K562 (cell line): ENCODE data around the gene CNTRL. TPM values are rescaled to one million over a fixed set of nuclear protein-coding genes. Genes with fewer than 3 reads are reported as not detected.

ENCODE experiments used
- ATAC-seq: fragments of 200-7000 bp; cut with Tn5 transposase; 3 replicates; pipeline ENCODE4 v1.9.1; 2020; ENCODE audit warnings: moderate library complexity
- BruUV-seq: library from RNA; stranded (reverse); fragments of 400-500 nt; replicated peaks from 2 replicates; lab custom pipeline; 2021; lab: Mats Ljungman, UMichigan
- CTCF ChIA-PET: fragments of 300-600 bp; formaldehyde crosslinking; extraction: SDS; loops from one replicate; lab custom pipeline; 2021; ENCODE audit warnings: low intra/inter-chr PET ratio; lab: Yijun Ruan, JAX
- POLR2A ChIA-PET: fragments of 300-600, 350-650 bp; sonication (Branson Sonifier 250); formaldehyde crosslinking; extraction: SDS; loops from one replicate; lab custom pipeline; 2021; ENCODE audit warnings: antibody characterized with exemption, inconsistent platforms; lab: Yijun Ruan, JAX
- DNase-seq, 4 experiments: peaks; one replicate each; pipeline versions ENCODE4 v3.0.0 to v3.0.0-alpha.2; 2011 to 2018; ENCODE audit warnings: low spot score in 3 of 4, mixed read lengths in 3 of 4; ENCODE audit errors: extremely low read depth in 1 of 4
- FAIRE-seq: peaks from 2 replicates; lab custom pipeline; 2011; peaks lifted over from hg19 to GRCh38; lab: Jason Lieb, UNC
- H2AFZ ChIP-seq: 2 replicates; pipeline ENCODE4 v1.6.0; 2011; ENCODE audit warnings: low read depth, low read length, control low read depth, inconsistent platforms
- H3K27ac ChIP-seq: fragments of 200-600 bp; 3 replicates; pipeline ENCODE4 v1.8.0; 2011; ENCODE audit warnings: low read depth, mild to moderate bottlenecking, control low read depth, inconsistent platforms, low read length, moderate library complexity, mixed read lengths; ENCODE audit errors: extremely low read depth
- H3K27me3 ChIP-seq, 2 experiments: fragments of 300-600 bp in 1 of 2; 2 replicates in 1 of 2; 3 replicates in 1 of 2; pipeline versions ENCODE4 v1.6.0 to v1.8.0; 2011; ENCODE audit warnings: inconsistent platforms in 2 of 2, low read length in 2 of 2, mild to moderate bottlenecking in 1 of 2, mixed read lengths in 1 of 2, moderate library complexity in 1 of 2; ENCODE audit not compliant: control insufficient read depth in 2 of 2, insufficient read depth in 2 of 2
- H3K36me3 ChIP-seq: fragments of 300-600 bp; 3 replicates; pipeline ENCODE4 v1.8.0; 2011; ENCODE audit warnings: mild to moderate bottlenecking, low read length, inconsistent platforms; ENCODE audit not compliant: control insufficient read depth, insufficient read depth
- H3K4me1 ChIP-seq, 2 experiments: fragments of 200-600 bp in 1 of 2; replicated peaks in 1 of 2; 2 replicates in 1 of 2; 3 replicates in 1 of 2; pipeline versions ENCODE4 v1.5.1 to v1.8.0; 2011; ENCODE audit warnings: inconsistent platforms in 2 of 2, low read length in 2 of 2, mild to moderate bottlenecking in 1 of 2, mixed read lengths in 1 of 2, moderate library complexity in 1 of 2; ENCODE audit not compliant: control insufficient read depth in 2 of 2, insufficient read depth in 2 of 2
- H3K4me2 ChIP-seq: 2 replicates; pipeline ENCODE4 v1.6.1; 2011; ENCODE audit warnings: low read length, control low read depth, inconsistent platforms, mixed read lengths; ENCODE audit not compliant: insufficient read depth
- H3K4me3 ChIP-seq: fragments of 200-600 bp; sonication (generic), shearing (Covaris generic); 2 replicates; pipeline ENCODE4 v1.5.1; 2016; ENCODE audit warnings: control low read depth, inconsistent platforms
- H3K79me2 ChIP-seq: fragments of 200-600 bp; 3 replicates; pipeline ENCODE4 v1.8.0; 2011; ENCODE audit warnings: low read length, inconsistent platforms; ENCODE audit not compliant: control insufficient read depth, insufficient read depth
- H3K9ac ChIP-seq, 2 experiments: 2 replicates each; pipeline versions ENCODE4 v1.6.0 to v1.6.1; 2011; ENCODE audit warnings: low read depth in 2 of 2, low read length in 2 of 2, control low read depth in 1 of 2, inconsistent platforms in 1 of 2, mild to moderate bottlenecking in 1 of 2, mixed read lengths in 1 of 2; ENCODE audit not compliant: insufficient read depth in 1 of 2
- H3K9me1 ChIP-seq: one replicate; pipeline ENCODE4 v1.6.0; 2011; ENCODE audit warnings: inconsistent platforms, mild to moderate bottlenecking, low read length, moderate library complexity; ENCODE audit not compliant: control insufficient read depth, insufficient read depth
- H3K9me3 ChIP-seq: replicated peaks from 2 replicates; pipeline ENCODE4 v1.5.1; 2011; ENCODE audit warnings: low read depth, low read length, inconsistent platforms; ENCODE audit not compliant: control insufficient read depth, insufficient read depth
- H4K20me1 ChIP-seq: replicated peaks from 2 replicates; pipeline ENCODE4 v1.6.1; 2011; ENCODE audit warnings: low read length, inconsistent platforms, mixed read lengths; ENCODE audit not compliant: control insufficient read depth, insufficient read depth
- FOS ChIP-seq: IDR thresholded peaks from 3 replicates; pipeline ENCODE4 v1.6.1; 2011; ENCODE audit not compliant: insufficient read length; ENCODE audit errors: extremely low read depth
- GATA2 ChIP-seq: sonication (generic); formaldehyde crosslinking; IDR thresholded peaks from 2 replicates; pipeline ENCODE4 v1.4.0; 2020; ENCODE audit warnings: mild to moderate bottlenecking, missing genetic modification reagents
- PHF8 ChIP-seq: fragments of 200-600 bp; sonication (generic); IDR thresholded peaks from 2 replicates; pipeline ENCODE4 v1.6.1; 2012; ENCODE audit warnings: mixed run types, mild to moderate bottlenecking, inconsistent platforms, low read length, moderate library complexity, borderline replicate concordance
- ZBTB7A ChIP-seq: IDR thresholded peaks from 2 replicates; pipeline ENCODE4 v1.6.1; 2011; ENCODE audit warnings: low read depth, mild to moderate bottlenecking, low read length, moderate library complexity, borderline replicate concordance; ENCODE audit not compliant: control insufficient read depth
- ZNF133 ChIP-seq: fragments of 250-450 bp; sonication (Bioruptor Pico); IDR thresholded peaks from 2 replicates; pipeline ENCODE4 v1.4.0; 2020; ENCODE audit warnings: mild to moderate bottlenecking
- ZNF184 ChIP-seq: sonication (generic); formaldehyde crosslinking; IDR thresholded peaks from 2 replicates; pipeline ENCODE4 v1.5.0; 2020; ENCODE audit warnings: missing genetic modification reagents
- ZNF583 ChIP-seq: fragments of 250-450 bp; sonication (Bioruptor Pico); IDR thresholded peaks from 2 replicates; pipeline ENCODE4 v1.4.0; 2020
- ZNF589 ChIP-seq: fragments of 200-800 bp; sonication (Bioruptor generic); IDR thresholded peaks from 2 replicates; pipeline ENCODE4 v1.6.1; 2016; ENCODE audit warnings: low read depth, missing genetic modification characterization, missing compliant biosample characterization
- WGBS: fragments of 100-300 bp; shearing (Covaris generic); methylation state at CpG from one replicate; pipeline ENCODE4 v1.1.6; 2016; ENCODE audit warnings: low coverage, mixed read lengths; ENCODE audit not compliant: insufficient coverage; ENCODE audit errors: missing lambda C conversion rate; 5-methylcytosine and 5-hydroxymethylcytosine counted together
- in situ Hi-C: fragments of 300-500 bp; cut with MboI; formaldehyde crosslinking; loops from 4 replicates; pipeline ENCODE4 v1.15.0; 2018; ENCODE audit warnings: inconsistent platforms, mixed read lengths
- intact Hi-C: fragments of 100-400 bp; cut with micrococcal nuclease; formaldehyde crosslinking; loops from 2 replicates; pipeline ENCODE4 v1.14.2; 2022
- polyA plus RNA-seq, 8 experiments: library from polyadenylated mRNA; depleted of rRNA in 4 of 8; stranded (reverse) in 5 of 8; unstranded in 3 of 8; fragments of >200 nt; fragmentation: Nextera tagmentation in 2 of 8; fragmentation: Illumina TruSeq in 1 of 8; extraction: Ambion mirVana in 2 of 8; extraction: Trizol in 1 of 8; gene quantifications; 2 replicates each; pipeline versions ENCODE4 v1.2.1 to v1.2.3, GENCODE V29; 2011 to 2014; ENCODE audit warnings: inconsistent platforms in 1 of 8, missing spikeins in 1 of 8
- total RNA-seq, 7 experiments: library from RNA; depleted of rRNA in 6 of 7; stranded (reverse); fragments of >200 nt in 6 of 7; fragmentation: Illumina TruSeq in 2 of 7; extraction: Trizol in 2 of 7; gene quantifications; 2 replicates each; pipeline versions ENCODE4 v1.2.1 to v1.2.3, GENCODE V29; 2011 to 2021; ENCODE audit warnings: low replicate concordance in 1 of 7

The CNTRL gene
- total and polyA plus RNA-seq, 9 of the 15 experiments (the other 6 are each of a cell fraction or from before 2014, with no cell fraction given) = 9.2 to 28.9 (median 20.5) TPM

- intact Hi-C loops = loop anchor here (1.0 kb wide), 1 partner anchor 35 kb away; no protein-coding TSS in a partner anchor
- Histone ChIP-seq H3K4me1 (peaks cover 0 to 6% of the 10 kb centered on the region in 2 experiments; a peak in 1 of 5 replicates), H3K9me1 (no peaks in the 10 kb centered on the region), H3K9me3 (no peaks in the 10 kb centered on the region), H3K4me3 (no peak overlapping the region), H3K27ac (no peak overlapping the region), H3K4me2 (no peak overlapping the region), H3K79me2 (peaks cover under 1% of the 10 kb centered on the region; the same call in 2 of the 3 replicates), H3K9ac (no peak overlapping the region), H4K20me1 (no peaks in the 10 kb centered on the region), H3K36me3 (no peaks in the 10 kb centered on the region), H3K27me3 (no peaks in the 10 kb centered on the region), H2AFZ (no peak overlapping the region)
- BruUV-seq = no TSS peak
- DNase-seq = no peak
- ChIA-PET POLR2A (no interaction called here), CTCF (no interaction called here)
- no peak for ATAC-seq
- in situ Hi-C loops = no loop called here
- WGBS = 0% methylated on average over 1 of the region's 2 CpGs
- no peak for TF ChIP-seq FOS
- TF ChIP-seq ZNF184 = no peak
- no peak for TF ChIP-seq GATA2 (CRISPR knock-in tag)
- TF ChIP-seq ZNF133 (CRISPR knock-in tag) = no peak
- TF ChIP-seq ZNF583 (CRISPR knock-in tag) = no peak
- TF ChIP-seq ZNF589 = no peak
- no peak for TF ChIP-seq ZBTB7A
- TF ChIP-seq PHF8 = no peak
- FAIRE-seq = no peak
Observed at GRCh38 chr9:121207371-121207940, 132.7 kb downstream of the CNTRL start.
